HepG2 (cell line): Measurements from ENCODE around the gene MTOR. TPM values are rescaled to one million over a fixed set of nuclear protein-coding genes. Genes with fewer than 3 reads are reported as not detected.
A peak's percentile ranks its signal among the peaks of the same experiment; 100 is the strongest.
"Not testable (repeated sequence)": the region's sequence is repeated elsewhere in the genome, so short reads cannot be mapped to it uniquely, and the experiment has no call there.

ENCODE experiments used
- ATF3 ChIP-seq: sonication (generic); formaldehyde crosslinking; IDR thresholded peaks from 2 replicates; pipeline ENCODE4 v1.4.0; 2020; ENCODE audit warnings: missing genetic modification reagents
- ATF7 ChIP-seq, 2 experiments: fragments of 450-650 bp in 1 of 2; sonication (generic) in 1 of 2; formaldehyde crosslinking in 1 of 2; IDR thresholded peaks; 2 replicates each; pipeline versions ENCODE4 v1.4.0 to v1.6.1; 2016 to 2020; ENCODE audit warnings: antibody characterized with exemption in 1 of 2, mild to moderate bottlenecking in 1 of 2, missing genetic modification reagents in 1 of 2
- ELF3 ChIP-seq: IDR thresholded peaks from 2 replicates; pipeline ENCODE4 v1.6.1; 2016; ENCODE audit warnings: missing genetic modification reagents, missing compliant biosample characterization
- HBP1 ChIP-seq: IDR thresholded peaks from 2 replicates; pipeline ENCODE4 v1.6.1; 2016; ENCODE audit warnings: low read depth, control low read depth
- HNF4A ChIP-seq: sonication (generic); formaldehyde crosslinking; IDR thresholded peaks from 2 replicates; pipeline ENCODE4 v1.4.0; 2020; ENCODE audit warnings: missing genetic modification reagents
- HNF4G ChIP-seq, 2 experiments: sonication (generic) in 1 of 2; formaldehyde crosslinking in 1 of 2; IDR thresholded peaks; 2 replicates each; pipeline versions ENCODE4 v1.4.0 to v1.6.1; 2011 to 2020; ENCODE audit warnings: borderline replicate concordance in 2 of 2, low read depth in 2 of 2, mild to moderate bottlenecking in 2 of 2, low read length in 1 of 2, missing genetic modification reagents in 1 of 2, moderate library complexity in 1 of 2
- KAT8 ChIP-seq: IDR thresholded peaks from 2 replicates; pipeline ENCODE4 v1.6.1; 2016; ENCODE audit warnings: missing genetic modification reagents, missing compliant biosample characterization
- MIER3 ChIP-seq: IDR thresholded peaks from 2 replicates; pipeline ENCODE4 v1.6.1; 2016; ENCODE audit warnings: missing compliant biosample characterization, borderline replicate concordance
- NFKBIZ ChIP-seq: IDR thresholded peaks from 2 replicates; pipeline ENCODE4 v1.6.1; 2018; ENCODE audit warnings: missing genetic modification reagents, missing compliant biosample characterization
- NR2F6 ChIP-seq, 2 experiments: IDR thresholded peaks; 2 replicates each; pipeline ENCODE4 v1.6.1; 2016; ENCODE audit warnings: antibody characterized with exemption in 1 of 2, mild to moderate bottlenecking in 1 of 2
- PAXIP1 ChIP-seq: sonication (generic); formaldehyde crosslinking; conservative IDR thresholded peaks from 2 replicates; pipeline ENCODE4 v1.4.0; 2020; ENCODE audit warnings: mild to moderate bottlenecking, missing genetic modification reagents, moderate library complexity
- PHF5A ChIP-seq: IDR thresholded peaks from one replicate; pipeline ENCODE4 v1.6.1; 2018; ENCODE audit warnings: low read depth, missing genetic modification reagents; ENCODE audit not compliant: unreplicated experiment
- THAP7 ChIP-seq: sonication (generic); formaldehyde crosslinking; IDR thresholded peaks from 2 replicates; pipeline ENCODE4 v1.8.1; 2023; ENCODE audit warnings: mild to moderate bottlenecking, missing genetic modification reagents
- ZBTB33 ChIP-seq: sonication (generic); formaldehyde crosslinking; IDR thresholded peaks from 2 replicates; pipeline ENCODE4 v1.4.0; 2020; ENCODE audit warnings: missing genetic modification reagents
- ZNF292 ChIP-seq: sonication (generic); formaldehyde crosslinking; IDR thresholded peaks from 2 replicates; pipeline ENCODE4 v1.8.1; 2022; ENCODE audit warnings: mild to moderate bottlenecking, low read depth, missing genetic modification reagents, borderline replicate concordance
- ZNF3 ChIP-seq: IDR thresholded peaks from 2 replicates; pipeline ENCODE4 v1.7.0; 2017; ENCODE audit warnings: inconsistent platforms
- ZNF430 ChIP-seq: sonication (generic); formaldehyde crosslinking; IDR thresholded peaks from 2 replicates; pipeline ENCODE4 v1.9.0; 2021; ENCODE audit warnings: mild to moderate bottlenecking, missing genetic modification reagents
- ZNF746 ChIP-seq: sonication (generic); formaldehyde crosslinking; IDR thresholded peaks from 2 replicates; pipeline ENCODE4 v1.8.0; 2022; ENCODE audit warnings: mild to moderate bottlenecking, missing genetic modification reagents
- ZSCAN29 ChIP-seq: sonication (generic); formaldehyde crosslinking; conservative IDR thresholded peaks from 2 replicates; pipeline ENCODE4 v1.4.0; 2020; ENCODE audit warnings: mild to moderate bottlenecking, missing genetic modification reagents
- polyA plus RNA-seq, 8 experiments: library from polyadenylated mRNA; depleted of rRNA in 3 of 8; stranded (reverse) in 7 of 8; unstranded in 1 of 8; fragments of >200 nt; fragmentation: Illumina TruSeq in 4 of 8; extraction: Trizol in 4 of 8; gene quantifications; 2 replicates each; pipeline versions ENCODE4 v1.2.1 to v1.2.3, GENCODE V29; 2011 to 2016; ENCODE audit warnings: low read depth in 4 of 8, missing spikeins in 1 of 8, mixed read lengths in 1 of 8; ENCODE audit not compliant: insufficient read depth in 1 of 8
- total RNA-seq, 5 experiments: library from RNA; depleted of rRNA; stranded (reverse); fragments of >200 nt; fragmentation: Illumina TruSeq; extraction: Trizol; gene quantifications; 2 replicates each; pipeline ENCODE4 v1.2.3, GENCODE V29; 2016; ENCODE audit warnings: low read depth in 1 of 5

The MTOR gene
- total and polyA plus RNA-seq, 2 of the 13 experiments (the other 11 are each of a cell fraction or from before 2014, with no cell fraction given): 24.6 to 34.6 TPM

- TF ChIP-seq PAXIP1 (CRISPR knock-in tag): peak; percentile 89
- TF ChIP-seq ZNF292: peak; percentile 76; the same call in 1 of the 2 replicates
- peak; percentile 94 for TF ChIP-seq PHF5A (CRISPR knock-in tag)
- peak; percentile 73; the same call in 1 of the 2 replicates for TF ChIP-seq THAP7 (CRISPR knock-in tag)
- not testable (repeated sequence) for TF ChIP-seq NR2F6 (IDR thresholded peaks at IDR 0.05); HNF4G (CRISPR knock-in tag; IDR thresholded peaks at IDR 0.05; ENCODE audit: borderline replicate concordance, low read depth)
- peak; percentile 62 for TF ChIP-seq NR2F6 (CRISPR knock-in tag; IDR thresholded peaks at IDR 0.05)
- TF ChIP-seq ZNF3 (CRISPR knock-in tag): peak; percentile 48; the same call in 1 of the 2 replicates
- TF ChIP-seq HNF4G (IDR thresholded peaks at IDR 0.05; ENCODE audit: borderline replicate concordance, low read depth, low read length): peak; percentile 78
- TF ChIP-seq ATF7 (IDR thresholded peaks at IDR 0.05): peak; percentile 95
- TF ChIP-seq ATF7 (CRISPR knock-in tag; IDR thresholded peaks at IDR 0.05): peak; percentile 97
- peak; percentile 96 for TF ChIP-seq ELF3 (CRISPR knock-in tag)
- TF ChIP-seq NFKBIZ: peak; percentile 72; the same call in 1 of the 2 replicates
- TF ChIP-seq ZBTB33 (CRISPR knock-in tag): 0 out of 2 replicates have a peak, but pooled peaks have one; percentile 20
- TF ChIP-seq ZNF430 (CRISPR knock-in tag): 0 out of 2 replicates have a peak, but pooled peaks have one; percentile 59
- TF ChIP-seq ATF3: peak; percentile 70
- 0 out of 2 replicates have a peak, but pooled peaks have one; percentile 51 for TF ChIP-seq ZSCAN29
- TF ChIP-seq HNF4A: peak; percentile 95
- TF ChIP-seq KAT8 (CRISPR knock-in tag): peak; percentile 52
- peak; percentile 53; the same call in 1 of the 2 replicates for TF ChIP-seq MIER3 (CRISPR knock-in tag)
- TF ChIP-seq ZNF746 (CRISPR knock-in tag): 0 out of 2 replicates have a peak, but pooled peaks have one; percentile 43
- TF ChIP-seq HBP1 (CRISPR knock-in tag): 0 out of 2 replicates have a peak, but pooled peaks have one; percentile 34
Observed at GRCh38 chr1:11267350-11268337, 5.3 kb upstream of the MTOR start (continued).
